AG04450 (cell line): Measurements from ENCODE around the gene KMT2E. TPM values are rescaled to one million over a fixed set of nuclear protein-coding genes. Genes with fewer than 3 reads are reported as not detected.

ENCODE experiments used
- CTCF ChIA-PET: fragments of 300-600, 350-600 bp; formaldehyde crosslinking; extraction: SDS; loops from one replicate; lab custom pipeline; 2022; ENCODE audit warnings: antibody characterized with exemption, inconsistent platforms; lab: Charles Lee
- POLR2A ChIA-PET: fragments of 350-600 bp; formaldehyde crosslinking; extraction: SDS; loops from one replicate; lab custom pipeline; 2021; ENCODE audit warnings: antibody characterized with exemption, inconsistent platforms; lab: Yijun Ruan, JAX
- DNase-seq: peaks from one replicate; pipeline ENCODE4 v3.0.0-alpha.2; 2011; ENCODE audit warnings: low read depth, low spot score
- H3K27ac ChIP-seq: one replicate; pipeline ENCODE4 v1.5.1; 2012; ENCODE audit warnings: low read depth, low read length, control low read depth
- H3K27me3 ChIP-seq: one replicate; pipeline ENCODE4 v1.6.0; 2012; ENCODE audit warnings: low read length; ENCODE audit not compliant: control insufficient read depth, insufficient read depth
- H3K4me3 ChIP-seq: 2 replicates; pipeline ENCODE4 v1.5.1; 2011; ENCODE audit warnings: mild to moderate bottlenecking, low read depth, low read length, control low read depth
- H3K9me3 ChIP-seq: 2 replicates; pipeline ENCODE4 v1.5.1; 2012; ENCODE audit warnings: low read length; ENCODE audit not compliant: control insufficient read depth, insufficient read depth
- CTCF ChIP-seq: IDR thresholded peaks from 2 replicates; pipeline ENCODE4 v1.5.1; 2011; ENCODE audit warnings: low read depth, low read length, control low read depth, inconsistent platforms
- polyA plus RNA-seq: library from polyadenylated mRNA; depleted of rRNA; stranded (reverse); fragments of >200 nt; gene quantifications from 2 replicates; pipeline ENCODE4 v1.2.3, GENCODE V29; 2011

KMT2E gene
- polyA plus RNA-seq, 1 experiment: 13.8 TPM

GRCh38 chr7:105126436-105126975, 112.5 kb downstream of the KMT2E start:
- no peak overlapping the region for H3K27ac ChIP-seq
- CTCF ChIA-PET: no interaction called here
- no peak for TF ChIP-seq CTCF
- DNase-seq: no peak
- no peak overlapping the region for H3K4me3 ChIP-seq
- POLR2A ChIA-PET: no interaction called here
- H3K27me3 ChIP-seq: no peaks in the 10 kb centered on the region
- H3K9me3 ChIP-seq: no peaks in the 10 kb centered on the region

GRCh38 chr7:105127179-105127578, 113.2 kb downstream of the KMT2E start:
- CTCF ChIA-PET: interaction anchor here (0.6 kb wide), 1 partner anchor 10 kb away, joined by 3 read pairs; no protein-coding TSS in a partner anchor
- H3K27me3 ChIP-seq: no peaks in the 10 kb centered on the region
- POLR2A ChIA-PET: no interaction called here

GRCh38 chr7:105130048-105130447, 116.0 kb downstream of the KMT2E start:
- ChIA-PET POLR2A (no interaction called here), CTCF (interaction anchor here (1.1 kb wide), 1 partner anchor 11 kb away, joined by 4 read pairs; no protein-coding TSS in a partner anchor)
- no peak for DNase-seq
- no peak overlapping the region for H3K27ac ChIP-seq
- no peak for TF ChIP-seq CTCF
- H3K4me3 ChIP-seq: no peak overlapping the region
- H3K9me3 ChIP-seq: no peaks in the 10 kb centered on the region
- no peaks in the 10 kb centered on the region for H3K27me3 ChIP-seq

More at GRCh38 chr7:105127179-105127578, 113.2 kb downstream of the KMT2E start:
- no peak overlapping the region for H3K4me3 ChIP-seq
- TF ChIP-seq CTCF: no peak
- no peaks in the 10 kb centered on the region for H3K9me3 ChIP-seq
- no peak for DNase-seq
- H3K27ac ChIP-seq: no peak overlapping the region

GRCh38 chr7:105130580-105130979, 116.6 kb downstream of the KMT2E start:
- no peak for DNase-seq

More at GRCh38 chr7:105130580-105130979, 116.6 kb downstream of the KMT2E start:
- Histone ChIP-seq H3K4me3 (no peak overlapping the region), H3K9me3 (no peaks in the 10 kb centered on the region), H3K27ac (no peak overlapping the region), H3K27me3 (no peaks in the 10 kb centered on the region)
- no peak for TF ChIP-seq CTCF
- CTCF ChIA-PET: interaction anchor here (0.7 to 1.1 kb wide), 2 partner anchors 11 to 83 kb away, joined by 4 to 7 read pairs; no protein-coding TSS in a partner anchor
- POLR2A ChIA-PET: no interaction called here
